NCI-H526 treated with DMSO at 0.1 percent for 48 hours (cell line): ENCODE data around the gene DCBLD2.

Source experiments
- DNase-seq: peaks from one replicate; lab custom pipeline; 2025; lab: John Stamatoyannopoulos, UW

Gene DCBLD2

DNA sequence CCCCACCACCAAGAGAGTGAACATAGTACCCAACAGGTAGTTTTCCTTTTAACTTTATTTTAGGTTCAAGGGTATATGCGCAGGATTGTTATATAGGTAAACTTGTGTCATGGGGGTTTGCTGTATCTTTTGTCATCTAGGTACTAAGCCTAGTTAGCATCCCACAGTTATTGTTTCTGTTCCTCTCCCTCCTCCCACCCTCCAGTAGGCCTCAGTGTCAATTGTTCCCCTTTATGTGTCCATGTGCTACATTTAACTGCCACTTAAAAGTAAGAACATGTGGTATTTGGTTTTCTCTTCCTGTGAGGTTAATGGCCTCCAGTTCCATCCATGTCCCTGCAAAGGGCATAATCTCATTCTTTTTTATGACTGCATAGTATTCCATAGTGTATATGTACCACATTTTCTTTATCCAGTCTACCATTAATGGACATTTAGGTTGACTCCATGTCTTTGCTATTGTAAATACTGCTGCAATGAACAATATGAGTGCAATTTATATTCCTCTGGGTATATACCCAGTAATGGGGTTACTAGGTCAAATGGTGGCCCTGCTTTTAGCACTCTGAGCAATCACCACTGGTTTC, 72.2 kb downstream of the DCBLD2 start:
- DNase-seq: no peak

DNA sequence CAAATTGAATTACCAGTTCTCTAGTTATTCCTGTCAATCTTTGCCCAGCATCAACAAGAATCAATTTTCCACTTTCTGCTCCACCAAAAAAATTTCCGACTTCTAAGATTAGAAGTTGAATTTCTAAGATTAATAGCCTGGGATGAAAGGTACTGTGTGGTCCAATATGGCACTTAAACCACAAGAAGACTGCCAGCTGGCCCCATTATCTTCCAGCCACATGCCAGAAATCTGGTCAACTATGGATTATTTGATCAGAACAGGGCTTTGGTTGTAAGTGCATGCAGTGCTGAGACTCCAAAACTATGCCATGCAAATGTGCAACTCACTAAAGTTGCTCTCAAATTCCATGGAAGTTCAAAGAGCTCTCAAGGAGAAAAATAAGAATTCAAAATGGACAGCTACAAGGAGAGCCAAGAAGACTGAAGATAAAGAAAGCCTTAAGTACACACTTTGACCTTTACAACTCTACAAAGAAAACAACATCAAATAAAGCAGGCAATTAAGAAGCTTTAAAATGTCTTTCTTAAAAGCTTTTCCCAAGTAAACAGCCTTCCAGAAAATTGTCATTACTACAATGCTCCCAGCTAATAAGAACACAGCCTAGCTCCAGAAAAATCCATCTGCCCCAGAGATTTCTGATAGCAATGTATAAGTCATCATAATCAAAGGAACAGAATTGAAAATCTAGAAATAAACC, 74.1 kb downstream of the DCBLD2 start:
- no peak for DNase-seq

DNA sequence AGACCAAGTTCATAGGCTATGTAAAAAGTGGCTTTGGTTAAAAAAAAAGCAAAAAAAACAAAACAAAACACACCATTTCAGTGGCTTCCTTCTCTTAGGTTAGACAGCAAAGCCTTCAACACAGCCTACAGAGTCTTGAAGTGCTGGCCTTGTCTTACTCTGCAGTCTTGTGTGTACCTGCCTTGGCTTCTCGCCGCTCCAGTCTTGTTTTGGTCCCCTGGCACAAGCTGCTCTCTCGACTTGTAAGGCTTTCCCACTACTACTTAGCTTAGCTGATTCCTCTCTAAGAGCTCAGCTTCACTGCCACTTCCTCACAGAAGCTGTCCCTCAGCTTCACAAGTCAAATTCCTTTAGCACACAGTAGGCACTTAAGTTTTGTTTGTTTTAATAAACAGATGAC, 75.4 kb downstream of the DCBLD2 start:
- no peak for DNase-seq

DNA sequence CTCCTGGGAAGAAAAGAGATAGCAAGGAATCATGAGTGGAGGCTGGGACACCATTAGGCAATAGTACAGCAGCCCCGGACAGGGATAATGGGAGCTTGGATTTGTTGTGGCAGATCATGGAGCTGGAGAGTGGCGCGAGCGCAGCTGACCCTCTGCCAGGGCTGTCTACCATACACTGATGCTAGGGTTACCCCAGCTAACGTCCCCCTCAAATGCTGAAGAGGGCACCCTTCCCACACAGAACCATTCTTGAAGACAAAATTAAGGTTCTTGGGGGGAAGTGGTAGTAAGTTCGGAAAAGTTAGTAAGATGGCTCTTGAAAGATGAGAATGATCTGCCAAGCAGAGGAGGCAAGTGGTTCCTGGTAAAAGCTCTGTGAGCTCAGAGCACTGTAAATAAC, 77.2 kb downstream of the DCBLD2 start:
- no peak for DNase-seq

DNA sequence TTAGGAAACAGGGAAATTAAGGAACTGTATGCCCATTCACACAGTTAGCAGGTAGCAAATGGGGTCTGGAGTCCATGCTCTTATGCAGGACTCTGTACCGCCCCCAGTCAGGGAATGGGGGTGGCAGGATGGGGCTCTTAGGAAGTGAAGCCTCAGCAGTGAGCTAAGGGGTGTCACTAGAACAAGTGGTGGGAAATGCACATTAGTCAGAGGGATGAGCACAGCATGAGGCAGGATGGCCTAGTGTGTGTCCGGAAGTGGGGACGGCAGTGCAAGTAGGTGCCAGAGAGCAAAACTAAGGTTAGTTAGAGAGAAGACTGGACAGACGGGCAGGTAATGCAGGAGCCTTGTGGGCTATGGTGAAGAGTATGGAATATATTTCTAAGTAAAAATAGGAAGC, 77.7 kb downstream of the DCBLD2 start:
- DNase-seq: no peak

DNA sequence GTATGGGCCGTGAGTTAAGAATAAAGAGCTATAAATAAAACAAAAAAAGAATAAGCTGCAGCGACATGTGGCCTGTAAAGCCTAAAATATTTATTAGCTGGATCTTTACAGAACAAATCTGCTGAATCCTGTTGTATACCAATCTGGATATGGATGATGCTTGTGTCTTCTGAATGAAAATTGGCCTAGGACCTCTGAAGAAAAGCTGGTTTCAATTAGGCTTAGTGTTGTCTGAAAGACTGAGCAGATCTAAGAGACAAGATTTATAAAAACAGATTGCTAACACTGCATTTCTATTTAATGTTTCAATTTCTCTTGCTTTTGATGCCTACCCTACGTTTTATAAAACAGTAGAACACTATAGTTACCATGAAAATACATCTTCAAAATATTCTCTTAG, 80.4 kb downstream of the DCBLD2 start:
- no peak for DNase-seq

DNA sequence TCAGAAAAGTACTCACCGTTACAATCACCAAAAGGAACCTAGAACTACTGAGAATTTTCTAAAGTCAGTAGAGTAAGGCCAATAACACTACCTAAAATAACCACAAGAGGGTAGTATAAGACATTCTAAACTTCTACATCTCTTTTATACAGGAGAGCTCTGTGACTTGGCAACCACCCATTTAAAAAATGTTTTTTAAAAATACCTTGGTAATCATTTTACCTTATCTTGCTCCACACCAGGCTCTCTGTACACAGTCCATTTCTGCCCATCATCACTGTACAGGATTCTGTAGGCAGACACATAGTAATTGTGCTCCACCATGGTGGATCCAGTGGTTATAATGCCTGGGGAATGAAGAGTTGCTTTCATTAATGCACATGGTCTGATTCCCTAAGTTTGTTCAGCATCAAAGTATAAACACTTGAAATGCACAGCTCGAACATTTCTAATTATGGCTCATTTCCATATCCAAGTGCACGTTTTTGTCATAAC, 83.9 kb downstream of the DCBLD2 start:
- DNase-seq: peak; percentile 31

DNA sequence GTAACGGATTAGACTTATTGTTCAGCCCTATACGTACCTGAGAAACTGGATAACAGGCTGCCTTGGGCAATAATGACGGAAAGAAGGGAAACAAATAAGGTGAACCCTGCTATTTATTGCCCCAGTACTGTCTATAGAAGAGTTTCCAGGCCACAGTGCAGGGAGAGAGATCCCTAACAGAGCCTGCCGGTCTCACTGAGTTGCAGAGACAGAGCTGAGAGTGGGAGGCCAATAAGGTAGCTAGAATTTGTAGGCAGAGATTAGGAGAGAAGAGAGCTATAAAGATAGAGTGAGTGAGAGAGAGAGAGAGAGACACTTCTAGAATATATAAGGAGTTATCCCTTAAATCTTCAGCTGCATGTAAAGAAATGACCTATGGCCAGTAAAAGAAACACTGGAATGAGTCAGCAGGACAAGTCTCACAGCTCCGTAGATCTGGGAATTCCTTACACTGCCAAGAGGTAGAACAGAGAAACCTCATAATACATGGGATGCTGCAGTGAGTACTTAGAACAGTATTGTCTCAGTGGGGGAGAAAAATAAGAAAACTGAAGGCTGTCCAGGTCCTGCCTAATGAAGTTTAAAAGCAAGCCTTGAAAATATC, 86.6 kb downstream of the DCBLD2 start:
- DNase-seq: no peak

DNA sequence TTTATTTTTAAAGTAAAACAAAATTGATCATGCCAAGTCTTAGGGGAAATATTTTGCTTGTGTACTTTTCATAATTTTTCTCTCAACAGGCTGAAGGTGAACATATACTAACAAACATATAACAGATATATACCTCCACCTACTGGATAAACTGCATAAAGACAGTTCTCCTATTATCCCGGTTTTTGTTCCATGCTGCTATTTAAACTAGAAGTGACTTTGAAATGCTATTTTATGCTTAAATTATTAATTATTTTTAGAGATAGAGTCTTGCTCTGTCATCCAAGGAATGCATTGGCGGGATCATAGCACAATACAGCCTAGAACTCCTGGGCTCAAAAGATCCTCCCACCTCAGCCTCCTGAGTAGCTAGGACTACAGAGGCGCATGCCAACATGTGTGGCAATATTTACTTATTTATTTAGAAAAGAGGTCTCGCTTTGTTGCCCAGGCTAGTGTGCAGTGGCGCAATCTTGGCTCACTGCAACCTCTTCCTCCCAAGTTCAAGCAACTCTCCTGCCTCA, 88.6 kb downstream of the DCBLD2 start:
- peak; percentile 37 for DNase-seq

DNA sequence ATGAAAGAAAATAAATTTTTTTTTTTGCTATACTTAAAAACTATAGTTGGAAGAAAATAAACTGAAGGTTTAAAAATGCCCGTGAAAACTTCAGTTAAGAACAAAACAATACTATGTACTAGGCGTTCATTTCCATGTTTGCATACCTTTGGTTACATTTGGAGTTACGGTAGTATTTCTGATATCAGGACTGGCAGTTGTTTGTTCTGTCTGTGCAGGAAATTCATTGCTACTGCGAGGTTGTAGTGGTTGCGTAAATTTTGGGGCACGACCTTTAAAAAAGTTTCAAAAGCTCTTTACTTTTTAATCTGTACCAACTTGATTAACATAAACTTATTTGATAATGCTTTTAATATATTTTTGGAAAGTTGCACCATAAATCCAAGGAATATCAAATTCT, 90.4 kb downstream of the DCBLD2 start:
- no peak for DNase-seq

DNA sequence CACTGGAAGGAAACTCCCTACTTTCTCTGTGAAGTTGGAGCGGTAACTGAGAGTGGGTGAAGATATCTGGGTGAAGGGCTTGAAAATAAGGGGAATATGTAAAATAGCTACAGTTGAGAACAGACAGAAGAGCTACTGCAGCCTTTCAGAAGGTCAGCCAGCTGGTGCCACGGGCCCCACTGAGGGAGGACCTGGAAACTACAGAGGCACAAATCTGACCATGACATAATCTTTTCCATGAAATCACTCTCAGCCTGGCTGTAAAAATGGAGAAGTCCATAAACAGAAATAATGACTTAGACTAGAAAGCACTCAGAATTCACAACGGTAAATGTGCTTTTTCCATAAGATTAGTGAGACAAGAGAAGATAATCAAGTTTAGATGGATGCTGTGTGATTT, 91.9 kb downstream of the DCBLD2 start:
- DNase-seq: no peak

DNA sequence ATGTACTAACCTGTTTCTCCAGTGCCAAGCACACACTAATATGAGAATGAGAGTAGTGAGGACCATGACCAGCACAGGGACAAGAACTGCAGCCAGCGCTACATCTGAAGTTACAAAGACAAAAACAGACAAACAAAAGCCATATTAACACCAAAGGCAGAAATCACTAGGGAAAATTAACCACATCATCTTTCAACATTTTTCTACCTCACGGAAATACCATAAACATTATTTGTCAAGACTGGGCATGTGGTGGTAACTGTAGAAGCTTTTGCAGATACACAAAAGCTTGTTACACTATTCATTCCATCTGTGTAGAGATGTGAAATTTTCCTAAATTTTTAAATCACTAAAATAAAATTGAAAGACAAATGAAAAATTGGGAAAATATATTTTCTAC, 93.4 kb downstream of the DCBLD2 start:
- no peak for DNase-seq

DNA sequence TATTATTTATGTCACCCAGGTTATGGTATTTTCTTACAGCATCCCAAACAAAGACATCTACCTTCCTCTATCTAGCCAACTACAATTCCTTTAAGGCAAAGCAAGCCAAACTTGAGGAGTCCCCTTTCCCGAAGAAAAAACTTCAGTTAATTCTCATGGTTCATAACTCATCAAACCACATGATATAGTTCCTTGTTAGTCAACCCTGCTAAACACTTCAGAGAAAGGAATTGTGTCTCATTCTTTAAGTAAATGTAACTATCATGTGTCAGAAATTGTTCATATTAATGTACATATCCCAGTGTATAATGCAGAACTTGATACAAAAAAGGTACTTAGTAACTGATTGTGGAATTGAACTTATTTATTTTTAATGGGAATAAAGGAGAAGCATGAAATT, 93.9 kb downstream of the DCBLD2 start:
- no peak for DNase-seq

DNA sequence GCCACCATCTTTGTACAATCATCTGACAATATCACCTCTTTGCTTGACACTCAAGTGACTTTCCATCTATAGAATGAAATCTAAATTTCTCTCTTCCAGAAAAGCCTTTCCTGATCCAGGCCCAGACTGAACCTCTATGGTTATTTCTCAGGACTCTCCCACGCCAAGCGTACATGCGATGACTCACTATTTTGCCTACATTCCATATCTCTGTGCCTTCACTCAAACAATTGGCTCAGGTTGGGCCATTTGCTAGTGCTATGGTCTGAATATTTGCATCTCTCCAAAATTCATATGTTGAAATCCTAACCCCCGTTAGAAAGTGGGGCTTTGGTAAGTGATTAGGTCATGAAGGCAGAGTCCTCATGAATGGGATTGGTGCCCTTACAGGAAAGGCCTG, 94.5 kb downstream of the DCBLD2 start:
- no peak for DNase-seq

DNA sequence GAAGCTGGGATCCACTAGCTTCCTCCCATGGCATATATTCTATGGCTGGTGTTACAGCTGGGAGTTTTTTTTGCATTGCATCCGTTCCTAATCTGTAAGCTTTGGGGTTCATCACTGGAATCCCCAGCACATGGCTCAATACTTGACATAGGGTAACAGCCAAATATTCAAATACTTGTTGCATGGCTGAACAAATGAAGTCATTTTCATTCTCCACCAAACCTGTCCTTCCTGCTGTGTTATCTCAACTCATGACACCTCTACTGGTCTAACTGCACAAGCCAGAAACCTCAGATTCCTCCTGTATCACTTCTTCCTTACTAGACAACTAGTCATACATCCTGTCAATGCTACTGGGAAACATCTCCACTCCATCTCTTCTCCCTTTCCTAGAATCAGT, 95.0 kb downstream of the DCBLD2 start:
- no peak for DNase-seq

DNA sequence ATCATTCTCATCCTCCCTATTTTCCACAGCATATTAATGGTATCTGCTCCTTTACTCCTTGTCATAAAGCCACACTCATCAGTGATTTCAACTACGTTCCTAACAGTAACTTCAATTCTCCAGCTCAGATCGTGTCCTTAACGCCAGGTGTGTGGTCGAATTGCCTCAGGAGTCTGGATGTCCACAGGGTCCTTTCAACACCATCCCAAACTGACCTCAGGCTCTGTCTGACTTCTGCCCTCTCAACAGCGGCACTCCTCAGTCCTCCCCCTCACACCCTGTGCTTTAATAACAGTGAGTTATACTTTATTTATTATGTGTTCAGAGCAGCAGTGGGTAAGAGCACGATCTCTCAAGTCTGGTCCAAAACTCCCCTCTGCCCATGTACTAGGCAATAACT, 95.9 kb downstream of the DCBLD2 start:
- no peak for DNase-seq

DNA sequence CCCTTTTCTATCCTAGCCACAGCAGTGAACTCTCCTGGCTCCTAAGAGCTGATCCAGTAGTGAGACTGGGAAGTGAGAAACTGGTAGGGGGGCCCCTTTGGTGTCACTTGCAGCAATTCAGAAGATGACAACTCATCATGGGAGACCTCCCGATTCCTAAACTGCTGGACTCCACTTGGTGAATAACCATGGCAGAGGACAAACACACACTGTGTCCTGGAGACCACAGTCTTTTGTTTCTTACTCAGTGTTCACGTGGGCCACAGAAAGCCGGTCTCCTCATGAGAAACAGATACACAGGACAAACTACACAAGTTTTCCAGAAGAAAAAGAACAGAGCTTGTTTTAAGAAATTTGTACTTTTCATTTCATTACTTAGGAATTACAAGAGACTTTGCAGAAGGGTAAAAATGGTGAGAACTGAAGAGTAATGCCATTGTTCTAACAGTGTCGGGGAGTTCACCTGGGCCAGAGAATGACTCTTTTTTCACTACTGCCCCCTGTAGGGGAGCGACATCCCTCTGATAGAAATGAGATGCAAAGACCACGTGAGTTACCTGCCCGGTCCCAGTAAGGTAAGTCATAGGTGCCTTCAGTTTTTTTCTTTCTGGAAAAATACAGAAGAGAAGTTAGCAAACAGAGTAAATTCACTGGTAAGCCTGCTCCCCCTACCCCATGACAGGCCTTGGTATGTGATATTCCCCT, 100.3 kb downstream of the DCBLD2 start:
- no peak for DNase-seq

DNA sequence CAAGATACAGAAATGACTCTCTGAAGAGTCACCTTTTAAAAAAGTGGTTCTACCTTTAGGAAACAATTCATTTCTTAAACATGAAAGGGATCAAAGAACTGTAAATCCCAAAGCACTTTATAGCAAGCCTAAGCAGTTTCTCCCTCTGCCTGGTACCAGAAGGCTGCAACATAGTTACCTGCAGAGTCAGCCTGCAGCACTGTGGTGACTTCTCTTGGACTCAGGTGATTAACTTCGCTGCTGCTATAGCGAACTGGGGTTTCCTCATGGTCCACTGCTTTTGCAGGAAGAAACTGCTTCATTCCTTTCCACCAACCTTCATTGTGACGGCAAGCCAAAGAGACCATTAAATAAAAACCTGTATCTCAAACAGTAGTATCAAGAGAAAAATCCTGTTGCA, 101.1 kb downstream of the DCBLD2 start:
- DNase-seq: peak; percentile 8

DNA sequence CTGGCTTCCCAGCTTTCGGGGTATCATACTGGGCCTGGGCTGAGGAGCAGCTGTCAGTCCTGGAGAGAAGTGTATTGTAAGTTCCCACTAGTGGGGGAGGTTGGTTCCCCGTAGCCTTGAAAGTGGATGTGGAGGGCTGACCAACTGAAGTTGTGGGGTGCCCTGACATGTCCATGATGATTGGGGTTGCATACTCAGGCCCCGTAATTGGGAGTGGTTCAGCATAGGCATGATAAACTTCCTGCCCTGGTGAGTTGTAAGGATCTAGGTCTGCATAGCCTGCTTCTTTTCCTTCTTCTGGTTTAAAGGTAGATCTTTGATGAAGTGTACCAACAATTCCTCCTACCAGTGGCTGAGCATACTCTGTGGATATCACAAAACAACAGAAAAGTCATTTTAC, 102.0 kb downstream of the DCBLD2 start:
- no peak for DNase-seq

DNA sequence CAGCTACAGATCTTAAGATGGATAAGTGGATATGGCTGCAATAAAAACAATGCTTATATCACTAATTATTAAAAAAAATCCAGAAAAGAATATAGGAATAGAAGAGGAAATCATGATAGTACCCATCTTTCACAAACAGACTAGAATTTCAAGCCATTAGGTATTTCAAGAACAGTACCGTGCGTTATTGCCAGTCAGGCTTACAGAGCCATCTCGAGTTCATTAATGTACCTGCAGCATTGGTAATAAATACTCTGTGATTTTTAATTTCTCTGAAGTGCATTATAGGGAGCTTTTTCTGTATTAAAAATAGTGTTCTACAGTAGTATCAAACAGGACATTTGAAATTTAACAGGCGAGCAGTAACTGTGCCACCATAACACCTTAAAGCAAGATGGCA, 102.7 kb downstream of the DCBLD2 start:
- DNase-seq: no peak

DNA sequence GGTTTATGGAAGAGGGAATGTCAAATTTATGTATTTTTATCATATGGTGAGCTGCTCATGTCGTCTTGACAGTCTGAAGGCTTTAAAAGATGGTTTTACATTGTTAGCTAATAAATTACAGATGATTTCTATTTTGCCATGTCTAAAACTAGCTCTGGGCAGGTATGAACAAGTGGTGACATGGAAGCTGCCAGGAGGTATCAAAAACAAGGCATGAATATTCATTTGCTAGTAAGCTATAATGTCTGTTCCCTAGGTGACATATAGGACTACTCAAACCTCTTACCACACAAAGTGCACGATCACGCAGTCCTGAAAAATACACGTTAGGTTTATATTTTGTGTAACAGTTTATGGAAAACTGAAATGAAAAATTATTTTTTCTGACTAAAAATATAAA, 103.6 kb downstream of the DCBLD2 start:
- DNase-seq: peak; percentile 83

DNA sequence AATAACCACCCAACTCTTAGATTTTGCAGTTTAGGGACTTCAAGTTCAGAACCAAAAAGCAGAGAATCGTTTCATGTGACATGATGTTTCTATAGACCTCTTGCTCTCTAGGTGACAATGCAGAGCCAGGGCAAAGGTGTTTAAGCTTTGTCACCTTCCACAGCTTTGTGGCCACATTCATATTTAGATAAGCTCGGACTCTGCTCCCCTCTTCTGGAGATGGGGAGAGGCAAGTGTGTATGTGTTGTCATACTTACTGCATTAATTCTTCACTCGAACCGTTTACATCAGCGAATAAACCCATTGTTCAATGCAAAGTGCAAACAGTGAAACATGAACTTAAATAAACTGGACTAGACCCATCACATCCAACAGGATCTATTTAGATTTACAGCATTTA, 105.2 kb downstream of the DCBLD2 start:
- peak; percentile 27 for DNase-seq

DNA sequence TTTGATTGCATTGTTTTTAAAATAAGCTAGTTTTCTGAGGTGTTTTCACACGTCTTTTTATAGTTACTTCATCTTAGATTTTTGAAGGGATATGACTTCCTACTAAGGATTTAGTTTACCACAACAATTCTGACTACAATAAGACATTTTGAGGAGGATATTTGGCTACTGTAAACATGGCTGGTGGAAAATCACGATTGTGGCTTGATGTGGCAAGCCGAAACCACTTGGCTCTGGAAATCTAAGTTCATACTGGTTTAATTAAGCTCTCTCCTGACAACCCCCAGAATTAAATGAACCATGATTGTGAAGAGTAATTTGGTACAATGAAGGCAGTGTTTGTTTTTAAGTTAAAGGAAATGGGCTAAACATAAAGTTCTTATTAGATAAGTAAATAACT, 107.5 kb downstream of the DCBLD2 start:
- no peak for DNase-seq
